K562 (cell line): ENCODE measurements around the gene DRC3. TPM values are rescaled to one million over a fixed set of nuclear protein-coding genes. Genes with fewer than 3 reads are reported as not detected.

Experiments
- ATAC-seq: fragments of 200-7000 bp; cut with Tn5 transposase; 3 replicates; pipeline ENCODE4 v1.9.1; 2020; ENCODE audit warnings: moderate library complexity
- BruUV-seq: library from RNA; stranded (reverse); fragments of 400-500 nt; replicated peaks from 2 replicates; lab custom pipeline; 2021; lab: Mats Ljungman, UMichigan
- CTCF ChIA-PET: fragments of 300-600 bp; formaldehyde crosslinking; extraction: SDS; loops from one replicate; lab custom pipeline; 2021; ENCODE audit warnings: low intra/inter-chr PET ratio; lab: Yijun Ruan, JAX
- POLR2A ChIA-PET: fragments of 300-600, 350-650 bp; sonication (Branson Sonifier 250); formaldehyde crosslinking; extraction: SDS; loops from one replicate; lab custom pipeline; 2021; ENCODE audit warnings: antibody characterized with exemption, inconsistent platforms; lab: Yijun Ruan, JAX
- DNase-seq, 4 experiments: peaks; one replicate each; pipeline versions ENCODE4 v3.0.0 to v3.0.0-alpha.2; 2011 to 2018; ENCODE audit warnings: low spot score in 3 of 4, mixed read lengths in 3 of 4; ENCODE audit errors: extremely low read depth in 1 of 4
- FAIRE-seq: peaks from 2 replicates; lab custom pipeline; 2011; peaks lifted over from hg19 to GRCh38; lab: Jason Lieb, UNC
- H2AFZ ChIP-seq: 2 replicates; pipeline ENCODE4 v1.6.0; 2011; ENCODE audit warnings: low read depth, low read length, control low read depth, inconsistent platforms
- H3K27ac ChIP-seq: fragments of 200-600 bp; 3 replicates; pipeline ENCODE4 v1.8.0; 2011; ENCODE audit warnings: low read depth, mild to moderate bottlenecking, control low read depth, inconsistent platforms, low read length, moderate library complexity, mixed read lengths; ENCODE audit errors: extremely low read depth
- H3K27me3 ChIP-seq, 2 experiments: fragments of 300-600 bp in 1 of 2; 2 replicates in 1 of 2; 3 replicates in 1 of 2; pipeline versions ENCODE4 v1.6.0 to v1.8.0; 2011; ENCODE audit warnings: inconsistent platforms in 2 of 2, low read length in 2 of 2, mild to moderate bottlenecking in 1 of 2, mixed read lengths in 1 of 2, moderate library complexity in 1 of 2; ENCODE audit not compliant: control insufficient read depth in 2 of 2, insufficient read depth in 2 of 2
- H3K36me3 ChIP-seq: fragments of 300-600 bp; 3 replicates; pipeline ENCODE4 v1.8.0; 2011; ENCODE audit warnings: mild to moderate bottlenecking, low read length, inconsistent platforms; ENCODE audit not compliant: control insufficient read depth, insufficient read depth
- H3K4me1 ChIP-seq, 2 experiments: fragments of 200-600 bp in 1 of 2; replicated peaks in 1 of 2; 2 replicates in 1 of 2; 3 replicates in 1 of 2; pipeline versions ENCODE4 v1.5.1 to v1.8.0; 2011; ENCODE audit warnings: inconsistent platforms in 2 of 2, low read length in 2 of 2, mild to moderate bottlenecking in 1 of 2, mixed read lengths in 1 of 2, moderate library complexity in 1 of 2; ENCODE audit not compliant: control insufficient read depth in 2 of 2, insufficient read depth in 2 of 2
- H3K4me2 ChIP-seq: 2 replicates; pipeline ENCODE4 v1.6.1; 2011; ENCODE audit warnings: low read length, control low read depth, inconsistent platforms, mixed read lengths; ENCODE audit not compliant: insufficient read depth
- H3K4me3 ChIP-seq: fragments of 200-600 bp; sonication (generic), shearing (Covaris generic); 2 replicates; pipeline ENCODE4 v1.5.1; 2016; ENCODE audit warnings: control low read depth, inconsistent platforms
- H3K79me2 ChIP-seq: fragments of 200-600 bp; 3 replicates; pipeline ENCODE4 v1.8.0; 2011; ENCODE audit warnings: low read length, inconsistent platforms; ENCODE audit not compliant: control insufficient read depth, insufficient read depth
- H3K9ac ChIP-seq, 2 experiments: 2 replicates each; pipeline versions ENCODE4 v1.6.0 to v1.6.1; 2011; ENCODE audit warnings: low read depth in 2 of 2, low read length in 2 of 2, control low read depth in 1 of 2, inconsistent platforms in 1 of 2, mild to moderate bottlenecking in 1 of 2, mixed read lengths in 1 of 2; ENCODE audit not compliant: insufficient read depth in 1 of 2
- H3K9me1 ChIP-seq: one replicate; pipeline ENCODE4 v1.6.0; 2011; ENCODE audit warnings: inconsistent platforms, mild to moderate bottlenecking, low read length, moderate library complexity; ENCODE audit not compliant: control insufficient read depth, insufficient read depth
- H3K9me3 ChIP-seq: replicated peaks from 2 replicates; pipeline ENCODE4 v1.5.1; 2011; ENCODE audit warnings: low read depth, low read length, inconsistent platforms; ENCODE audit not compliant: control insufficient read depth, insufficient read depth
- H4K20me1 ChIP-seq: replicated peaks from 2 replicates; pipeline ENCODE4 v1.6.1; 2011; ENCODE audit warnings: low read length, inconsistent platforms, mixed read lengths; ENCODE audit not compliant: control insufficient read depth, insufficient read depth
- ARID1B ChIP-seq: fragments of 450-650 bp; IDR thresholded peaks from 2 replicates; pipeline ENCODE4 v1.6.1; 2016; ENCODE audit warnings: antibody characterized with exemption, mild to moderate bottlenecking, inconsistent platforms
- BRD9 ChIP-seq: fragments of 450-650 bp; IDR thresholded peaks from 2 replicates; pipeline ENCODE4 v1.6.1; 2018; ENCODE audit warnings: low read depth; ENCODE audit not compliant: partially characterized antibody
- ETV1 ChIP-seq: fragments of 450-650 bp; conservative IDR thresholded peaks from 2 replicates; pipeline ENCODE4 v1.6.1; 2016; ENCODE audit warnings: missing genetic modification characterization, control low read depth, low read depth, missing compliant biosample characterization
- PPARD ChIP-seq: fragments of 250-450 bp; sonication (Bioruptor Pico); IDR thresholded peaks from 2 replicates; pipeline ENCODE4 v1.8.0; 2022; ENCODE audit warnings: inconsistent platforms, mild to moderate bottlenecking, moderate library complexity
- SMARCC2 ChIP-seq: fragments of 450-650 bp; IDR thresholded peaks from 2 replicates; pipeline ENCODE4 v1.6.1; 2017; ENCODE audit warnings: antibody characterized with exemption, moderate library complexity, mild to moderate bottlenecking, low read depth
- ZNF184 ChIP-seq: sonication (generic); formaldehyde crosslinking; IDR thresholded peaks from 2 replicates; pipeline ENCODE4 v1.5.0; 2020; ENCODE audit warnings: missing genetic modification reagents
- ZNF316 ChIP-seq: fragments of 450-650 bp; IDR thresholded peaks from 2 replicates; pipeline ENCODE4 v1.6.1; 2016
- WGBS: fragments of 100-300 bp; shearing (Covaris generic); methylation state at CpG from one replicate; pipeline ENCODE4 v1.1.6; 2016; ENCODE audit warnings: low coverage, mixed read lengths; ENCODE audit not compliant: insufficient coverage; ENCODE audit errors: missing lambda C conversion rate; 5-methylcytosine and 5-hydroxymethylcytosine counted together
- in situ Hi-C: fragments of 300-500 bp; cut with MboI; formaldehyde crosslinking; loops from 4 replicates; pipeline ENCODE4 v1.15.0; 2018; ENCODE audit warnings: inconsistent platforms, mixed read lengths
- intact Hi-C: fragments of 100-400 bp; cut with micrococcal nuclease; formaldehyde crosslinking; loops from 2 replicates; pipeline ENCODE4 v1.14.2; 2022
- polyA plus RNA-seq, 8 experiments: library from polyadenylated mRNA; depleted of rRNA in 4 of 8; stranded (reverse) in 5 of 8; unstranded in 3 of 8; fragments of >200 nt; fragmentation: Nextera tagmentation in 2 of 8; fragmentation: Illumina TruSeq in 1 of 8; extraction: Ambion mirVana in 2 of 8; extraction: Trizol in 1 of 8; gene quantifications; 2 replicates each; pipeline versions ENCODE4 v1.2.1 to v1.2.3, GENCODE V29; 2011 to 2014; ENCODE audit warnings: inconsistent platforms in 1 of 8, missing spikeins in 1 of 8
- total RNA-seq, 7 experiments: library from RNA; depleted of rRNA in 6 of 7; stranded (reverse); fragments of >200 nt in 6 of 7; fragmentation: Illumina TruSeq in 2 of 7; extraction: Trizol in 2 of 7; gene quantifications; 2 replicates each; pipeline versions ENCODE4 v1.2.1 to v1.2.3, GENCODE V29; 2011 to 2021; ENCODE audit warnings: low replicate concordance in 1 of 7
- TF ChIP-seq, protein P1 (sequence below): sonication (generic); formaldehyde crosslinking; IDR thresholded peaks from 2 replicates; pipeline ENCODE4 v1.8.1; 2023; ENCODE audit warnings: mild to moderate bottlenecking, missing genetic modification reagents
- TF ChIP-seq, protein P2 (sequence below): sonication (generic); formaldehyde crosslinking; IDR thresholded peaks from 2 replicates; pipeline ENCODE4 v1.8.0; 2022; ENCODE audit warnings: mild to moderate bottlenecking, missing genetic modification reagents

DRC3 gene
- total and polyA plus RNA-seq, 9 of the 15 experiments (the other 6 are each of a cell fraction or from before 2014, with no cell fraction given), result 0.10 to 0.84 (median 0.30) TPM; not detected in 3

GRCh38 chr17:17972126-17972951, at the start of gene DRC3, which contains the start of gene TOM1L2 (continued):
- TF ChIP-seq, protein P1, sequence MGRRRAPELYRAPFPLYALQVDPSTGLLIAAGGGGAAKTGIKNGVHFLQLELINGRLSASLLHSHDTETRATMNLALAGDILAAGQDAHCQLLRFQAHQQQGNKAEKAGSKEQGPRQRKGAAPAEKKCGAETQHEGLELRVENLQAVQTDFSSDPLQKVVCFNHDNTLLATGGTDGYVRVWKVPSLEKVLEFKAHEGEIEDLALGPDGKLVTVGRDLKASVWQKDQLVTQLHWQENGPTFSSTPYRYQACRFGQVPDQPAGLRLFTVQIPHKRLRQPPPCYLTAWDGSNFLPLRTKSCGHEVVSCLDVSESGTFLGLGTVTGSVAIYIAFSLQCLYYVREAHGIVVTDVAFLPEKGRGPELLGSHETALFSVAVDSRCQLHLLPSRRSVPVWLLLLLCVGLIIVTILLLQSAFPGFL (CRISPR knock-in tag), result no peak
- TF ChIP-seq ZNF184 (CRISPR knock-in tag), result no peak
- TF ChIP-seq, all 486 proteins: peak for 96

- ChIA-PET POLR2A (interaction anchor here (0.8 kb wide), 1 partner anchor 288 kb away, joined by 3 read pairs; no protein-coding TSS in a partner anchor), CTCF (no interaction called here)
- BruUV-seq, result no TSS peak
- intact Hi-C loops (no loop called here), in situ Hi-C loops (no loop called here)
- ATAC-seq (no peak), DNase-seq (no peak), FAIRE-seq (no peak)
- no peak overlapping the region for H3K4me2 ChIP-seq
- no peaks in the 10 kb centered on the region for H3K9me1 ChIP-seq
- no peaks in the 10 kb centered on the region for H3K27me3 ChIP-seq
- no peaks in the 10 kb centered on the region for H3K36me3 ChIP-seq
- no peak overlapping the region for H2AFZ ChIP-seq
- H3K27ac ChIP-seq, result no peak overlapping the region
- WGBS, result 90% methylated on average over 5 of the region's 5 CpGs
- H3K9ac ChIP-seq, result no peak overlapping the region
- H4K20me1 ChIP-seq, result no peaks in the 10 kb centered on the region; the same call in 1 of the 2 replicates
- H3K79me2 ChIP-seq, result no peaks in the 10 kb centered on the region
- peaks cover 15 to 27% of the 10 kb centered on the region in 2 experiments; a peak in 4 of 5 replicates for H3K4me1 ChIP-seq
- TF ChIP-seq ETV1 (tag) (no peak), ARID1B (no peak), SMARCC2 (no peak), BRD9 (no peak), ZNF316 (no peak), PPARD (no peak)
- TF ChIP-seq, protein P2, sequence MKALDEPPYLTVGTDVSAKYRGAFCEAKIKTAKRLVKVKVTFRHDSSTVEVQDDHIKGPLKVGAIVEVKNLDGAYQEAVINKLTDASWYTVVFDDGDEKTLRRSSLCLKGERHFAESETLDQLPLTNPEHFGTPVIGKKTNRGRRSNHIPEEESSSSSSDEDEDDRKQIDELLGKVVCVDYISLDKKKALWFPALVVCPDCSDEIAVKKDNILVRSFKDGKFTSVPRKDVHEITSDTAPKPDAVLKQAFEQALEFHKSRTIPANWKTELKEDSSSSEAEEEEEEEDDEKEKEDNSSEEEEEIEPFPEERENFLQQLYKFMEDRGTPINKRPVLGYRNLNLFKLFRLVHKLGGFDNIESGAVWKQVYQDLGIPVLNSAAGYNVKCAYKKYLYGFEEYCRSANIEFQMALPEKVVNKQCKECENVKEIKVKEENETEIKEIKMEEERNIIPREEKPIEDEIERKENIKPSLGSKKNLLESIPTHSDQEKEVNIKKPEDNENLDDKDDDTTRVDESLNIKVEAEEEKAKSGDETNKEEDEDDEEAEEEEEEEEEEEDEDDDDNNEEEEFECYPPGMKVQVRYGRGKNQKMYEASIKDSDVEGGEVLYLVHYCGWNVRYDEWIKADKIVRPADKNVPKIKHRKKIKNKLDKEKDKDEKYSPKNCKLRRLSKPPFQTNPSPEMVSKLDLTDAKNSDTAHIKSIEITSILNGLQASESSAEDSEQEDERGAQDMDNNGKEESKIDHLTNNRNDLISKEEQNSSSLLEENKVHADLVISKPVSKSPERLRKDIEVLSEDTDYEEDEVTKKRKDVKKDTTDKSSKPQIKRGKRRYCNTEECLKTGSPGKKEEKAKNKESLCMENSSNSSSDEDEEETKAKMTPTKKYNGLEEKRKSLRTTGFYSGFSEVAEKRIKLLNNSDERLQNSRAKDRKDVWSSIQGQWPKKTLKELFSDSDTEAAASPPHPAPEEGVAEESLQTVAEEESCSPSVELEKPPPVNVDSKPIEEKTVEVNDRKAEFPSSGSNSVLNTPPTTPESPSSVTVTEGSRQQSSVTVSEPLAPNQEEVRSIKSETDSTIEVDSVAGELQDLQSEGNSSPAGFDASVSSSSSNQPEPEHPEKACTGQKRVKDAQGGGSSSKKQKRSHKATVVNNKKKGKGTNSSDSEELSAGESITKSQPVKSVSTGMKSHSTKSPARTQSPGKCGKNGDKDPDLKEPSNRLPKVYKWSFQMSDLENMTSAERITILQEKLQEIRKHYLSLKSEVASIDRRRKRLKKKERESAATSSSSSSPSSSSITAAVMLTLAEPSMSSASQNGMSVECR (CRISPR knock-in tag), result no peak
- TF ChIP-seq, all 486 proteins: peak for 0
- H3K9me3 ChIP-seq, result no peaks in the 10 kb centered on the region
- no peak overlapping the region for H3K4me3 ChIP-seq
Observed at GRCh38 chr17:17924131-17924856, 48.4 kb upstream of the DRC3 start.
